Mesothelial cell of epicardium (in vitro differentiated cells): Measurements from ENCODE around the gene CES2. TPM values are rescaled to one million over a fixed set of nuclear protein-coding genes. Genes with fewer than 3 reads are reported as not detected.

ENCODE experiments used
- DNase-seq, 2 experiments: peaks; one replicate each; pipeline ENCODE4 v3.0.0; 2021; ENCODE audit warnings: low spot score in 2 of 2; ENCODE audit not compliant: unreplicated experiment in 2 of 2
- H3K27ac Mint-ChIP-seq: 2 replicates; pipeline ENCODE4 v1.8.0; 2021; ENCODE audit warnings: mixed read lengths
- H3K27me3 Mint-ChIP-seq: 2 replicates; pipeline ENCODE4 v1.8.0; 2021; ENCODE audit warnings: low read depth, mixed read lengths
- H3K36me3 Mint-ChIP-seq: 2 replicates; pipeline ENCODE4 v1.8.0; 2021; ENCODE audit warnings: mixed read lengths
- H3K4me1 Mint-ChIP-seq: 2 replicates; pipeline ENCODE4 v1.8.0; 2021; ENCODE audit warnings: mixed read lengths
- H3K4me3 Mint-ChIP-seq: 2 replicates; pipeline ENCODE4 v1.8.0; 2021; ENCODE audit warnings: mild to moderate bottlenecking, moderate library complexity, mixed read lengths
- H3K9me3 Mint-ChIP-seq: 2 replicates; pipeline ENCODE4 v1.8.0; 2021; ENCODE audit warnings: mixed read lengths
- CTCF ChIP-seq: fragments of 200-600 bp; sonication (generic); IDR thresholded peaks from one replicate; pipeline ENCODE4 v1.5.0; 2021; ENCODE audit warnings: antibody characterized with exemption; ENCODE audit not compliant: unreplicated experiment
- total RNA-seq: library from RNA; stranded (reverse); gene quantifications from 3 replicates; pipeline ENCODE4 v1.2.1, GENCODE V29; 2021

Gene CES2
- total RNA-seq, 1 donor from 2014 or later: 52.0 TPM

DNA sequence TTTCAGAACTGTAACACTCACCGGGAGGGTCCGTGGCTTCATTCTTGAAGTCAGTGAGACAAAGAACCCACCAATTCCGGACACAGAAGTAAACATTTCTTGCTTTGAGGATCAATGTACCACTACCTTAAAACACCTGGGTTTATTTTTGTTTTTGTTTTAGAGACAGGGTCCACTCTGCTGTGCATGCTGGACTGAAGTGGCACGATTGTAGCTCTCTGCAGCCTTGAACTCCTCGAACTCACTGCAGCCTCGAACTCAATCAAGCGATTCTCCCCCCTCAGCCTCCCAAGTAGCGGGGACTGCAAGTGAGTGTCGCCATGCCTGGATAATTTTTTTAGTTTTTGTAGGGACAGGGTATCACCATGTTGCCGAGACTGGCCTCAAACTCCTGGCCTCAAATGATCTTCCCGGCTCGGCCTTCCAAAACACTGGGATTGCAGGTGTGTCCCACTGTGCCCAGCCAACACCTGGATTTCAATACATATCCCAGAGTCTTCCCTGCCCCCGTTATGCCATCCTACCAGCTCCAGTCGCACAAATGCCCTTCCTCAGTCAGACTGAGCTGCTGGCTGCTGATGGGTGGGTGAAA lies 40.1 kb downstream of the CES2 start:
- no peak overlapping the region for H3K4me3 Mint-ChIP-seq
- DNase-seq: no peak
- no peak for TF ChIP-seq CTCF
- no peaks in the 10 kb centered on the region for H3K4me1 Mint-ChIP-seq
- H3K9me3 Mint-ChIP-seq: no peaks in the 10 kb centered on the region
- H3K27me3 Mint-ChIP-seq: peaks cover 7% of the 10 kb centered on the region
- H3K27ac Mint-ChIP-seq: no peak overlapping the region
- no peaks in the 10 kb centered on the region for H3K36me3 Mint-ChIP-seq

DNA sequence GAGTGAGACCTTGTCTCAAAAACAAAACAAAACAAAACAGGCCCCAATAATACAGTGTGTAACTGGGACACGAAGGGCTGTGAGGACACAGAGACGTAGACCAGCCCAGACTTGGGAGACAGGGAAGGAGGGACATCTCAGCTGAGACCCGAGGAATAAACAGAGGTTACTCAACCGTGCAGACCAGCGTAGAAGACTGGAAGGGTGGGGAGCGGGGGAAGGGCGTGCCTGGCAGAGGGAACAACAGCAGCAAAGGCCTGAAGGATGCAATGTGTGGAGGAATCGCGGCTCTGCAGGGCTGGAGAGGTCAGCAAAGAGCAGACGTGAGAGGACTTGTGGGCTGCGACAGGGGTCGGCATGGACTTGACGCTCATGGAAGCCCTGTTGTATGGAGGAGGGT lies 41.4 kb downstream of the CES2 start:
- H3K4me1 Mint-ChIP-seq: no peaks in the 10 kb centered on the region
- H3K4me3 Mint-ChIP-seq: no peak overlapping the region
- no peaks in the 10 kb centered on the region for H3K36me3 Mint-ChIP-seq
- no peak for TF ChIP-seq CTCF
- no peak for DNase-seq
- no peak overlapping the region for H3K27ac Mint-ChIP-seq
- no peaks in the 10 kb centered on the region for H3K9me3 Mint-ChIP-seq
- peaks cover 13% of the 10 kb centered on the region for H3K27me3 Mint-ChIP-seq

GRCh38 chr16:66977341-66978113 lies 42.2 kb downstream of the CES2 start:
- no peaks in the 10 kb centered on the region for H3K9me3 Mint-ChIP-seq
- H3K27ac Mint-ChIP-seq: no peak overlapping the region
- peaks cover 14% of the 10 kb centered on the region for H3K27me3 Mint-ChIP-seq
- DNase-seq: peak; percentile 82 to 94
- H3K4me3 Mint-ChIP-seq: no peak overlapping the region
- H3K36me3 Mint-ChIP-seq: no peaks in the 10 kb centered on the region
- TF ChIP-seq CTCF: peak; percentile 94
- no peaks in the 10 kb centered on the region for H3K4me1 Mint-ChIP-seq

DNA sequence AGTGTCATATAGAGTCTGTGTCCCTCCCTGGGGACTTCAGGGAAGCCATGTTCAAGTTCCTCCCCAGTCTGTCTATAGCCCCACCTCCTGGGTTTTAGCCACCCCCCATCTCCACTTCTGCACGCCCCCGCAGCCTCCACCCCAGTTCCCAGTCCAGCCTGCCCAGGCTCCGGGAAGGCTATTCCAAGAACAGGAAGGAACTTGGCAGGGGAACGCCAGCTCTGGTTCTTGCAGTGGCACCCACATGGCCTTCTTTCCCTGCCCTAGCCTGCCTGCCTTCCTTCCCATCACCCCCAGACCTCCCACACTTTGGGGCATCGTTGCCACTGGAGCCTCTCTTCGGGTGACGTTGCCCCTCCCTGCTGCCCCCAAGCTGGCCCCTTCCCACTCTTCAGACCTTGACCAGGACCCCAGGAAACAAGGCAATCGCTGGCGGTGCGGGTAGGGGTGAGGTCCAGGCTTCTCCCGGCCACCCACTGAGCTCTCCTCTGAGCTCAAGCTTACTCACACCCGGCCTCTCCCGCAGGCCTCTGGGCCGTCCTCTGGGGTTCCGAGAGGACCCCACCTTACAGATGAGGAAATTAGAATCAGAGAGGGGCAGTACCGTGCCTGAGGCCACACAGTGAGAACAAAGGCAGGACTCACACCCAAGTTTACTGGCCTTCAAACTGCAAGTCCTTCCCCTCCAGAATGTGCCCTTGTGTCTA lies 43.8 kb downstream of the CES2 start:
- H3K4me3 Mint-ChIP-seq: no peak overlapping the region
- no peaks in the 10 kb centered on the region for H3K36me3 Mint-ChIP-seq
- H3K27me3 Mint-ChIP-seq: peaks cover 16% of the 10 kb centered on the region
- TF ChIP-seq CTCF: no peak
- no peaks in the 10 kb centered on the region for H3K9me3 Mint-ChIP-seq
- no peaks in the 10 kb centered on the region for H3K4me1 Mint-ChIP-seq
- no peak overlapping the region for H3K27ac Mint-ChIP-seq
- no peak for DNase-seq

GRCh38 chr16:66983033-66983432 lies 47.7 kb downstream of the CES2 start:
- no peak for TF ChIP-seq CTCF
- no peak overlapping the region for H3K27ac Mint-ChIP-seq
- H3K4me3 Mint-ChIP-seq: no peak overlapping the region
- H3K36me3 Mint-ChIP-seq: no peaks in the 10 kb centered on the region
- no peak for DNase-seq
- peaks cover 13% of the 10 kb centered on the region for H3K27me3 Mint-ChIP-seq
- no peaks in the 10 kb centered on the region for H3K4me1 Mint-ChIP-seq
- no peaks in the 10 kb centered on the region for H3K9me3 Mint-ChIP-seq
